C4-2B (cell line): ENCODE results near the gene MAST4.

ENCODE experiments used
- CTCF ChIP-seq: fragments of 450-650 bp; conservative IDR thresholded peaks from 2 replicates; pipeline ENCODE4 v1.5.1; 2017; ENCODE audit warnings: mild to moderate bottlenecking
- ZFX ChIP-seq: fragments of 450-650 bp; IDR thresholded peaks from 2 replicates; pipeline ENCODE4 v1.6.1; 2017

DNA sequence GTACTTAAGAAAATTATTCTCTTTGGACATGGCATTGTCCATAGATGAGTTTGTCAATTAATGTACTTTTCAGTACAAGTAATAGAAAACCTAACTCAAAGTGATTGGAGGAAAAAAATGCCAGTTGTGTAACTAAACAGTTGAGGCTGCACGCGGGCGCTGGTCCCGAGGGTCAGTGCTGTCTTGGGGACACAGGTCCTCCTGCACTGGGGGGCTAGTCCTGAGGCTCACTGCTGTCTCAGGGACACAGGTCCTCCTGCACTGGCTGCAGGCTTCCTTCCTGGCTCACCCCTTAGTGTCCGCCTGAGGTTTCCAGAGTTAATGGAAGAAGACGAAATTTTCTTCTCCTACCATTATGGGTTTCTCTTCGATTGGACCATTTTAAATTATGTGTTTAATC lies 319.3 kb downstream of the MAST4 start:
- TF ChIP-seq CTCF (no peak), ZFX (no peak)
